ENCODE results near the gene KLF16.

DNA sequence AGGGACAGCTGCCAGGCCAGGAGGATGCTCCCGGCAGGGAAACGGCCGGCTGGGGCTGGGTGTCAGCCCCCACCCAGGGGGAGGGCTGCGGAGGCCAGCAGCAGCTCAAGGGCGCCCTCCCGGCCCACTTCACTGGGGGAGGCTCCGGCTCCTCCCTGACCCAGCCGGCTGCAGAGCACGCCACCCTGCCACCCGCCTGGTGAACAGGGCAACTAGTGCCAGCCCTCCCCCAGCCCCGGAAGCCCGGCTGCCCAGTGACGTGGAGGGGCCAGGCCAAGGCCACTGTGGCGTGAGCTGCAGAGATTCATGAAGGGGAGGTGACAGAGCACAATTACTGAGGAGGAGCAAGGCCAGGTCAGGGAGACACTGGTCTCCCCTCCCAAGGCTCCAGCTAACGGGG, 29.8 kb downstream of the KLF16 start:
- TF ChIP-seq POLR2AphosphoS5 (IDR thresholded peaks at IDR 0.05; ENCODE audit: borderline replicate concordance, low read depth, low read length) (no peak), FOXP2 (optimal IDR thresholded peaks at IDR 0.05; ENCODE audit: control extremely low read depth, extremely low read length, insufficient read depth) (no peak), EZH2 (IDR thresholded peaks at IDR 0.05) (no peak)

All from SK-N-MC (cell line).